Activated CD8-positive, alpha-beta T cell treated with anti-CD3 and anti-CD28 coated beads, Interleukin-2, amount 10 ng/mL, durations not matched to agents 7 days and 5 days (primary cell): ENCODE results near the gene HEXIM1. TPM values are rescaled to one million over a fixed set of nuclear protein-coding genes. Genes with fewer than 3 reads are reported as not detected.

ENCODE experiments used
- ATAC-seq: fragments of 150-1000 bp; cut with Tn5 transposase; one replicate; pipeline ENCODE4 v1.10.0; 2021; ENCODE audit warnings: moderate library complexity
- CTCF ChIA-PET: fragments of 350-600 bp; sonication (Branson Sonifier 250); formaldehyde crosslinking; loops from one replicate; lab custom pipeline; 2021; ENCODE audit warnings: antibody characterized with exemption; lab: Charles Lee
- POLR2A ChIA-PET: fragments of 350-600 bp; sonication (Branson Sonifier 250); formaldehyde crosslinking; loops from one replicate; lab custom pipeline; 2021; ENCODE audit warnings: antibody characterized with exemption; lab: Charles Lee
- DNase-seq: peaks from one replicate; pipeline ENCODE4 v3.0.0-alpha.2; 2020
- H3K27ac Mint-ChIP-seq: one replicate; pipeline ENCODE4 v1.8.0; 2021; ENCODE audit warnings: mild to moderate bottlenecking, mixed read lengths
- H3K27me3 Mint-ChIP-seq: one replicate; pipeline ENCODE4 v1.8.0; 2021; ENCODE audit warnings: low read depth, mixed read lengths
- H3K36me3 Mint-ChIP-seq: one replicate; pipeline ENCODE4 v1.8.0; 2021; ENCODE audit warnings: low read depth, mixed read lengths
- H3K4me1 Mint-ChIP-seq: one replicate; pipeline ENCODE4 v1.8.0; 2021; ENCODE audit warnings: low read depth, mixed read lengths
- H3K4me3 Mint-ChIP-seq: one replicate; pipeline ENCODE4 v1.8.0; 2021; ENCODE audit warnings: mild to moderate bottlenecking, mixed read lengths
- H3K9me3 Mint-ChIP-seq: one replicate; pipeline ENCODE4 v1.8.0; 2022; ENCODE audit warnings: mixed read lengths; ENCODE audit not compliant: insufficient read depth
- total RNA-seq, 2 experiments: library from RNA; stranded (reverse); gene quantifications; one replicate each; pipeline ENCODE4 v1.2.3, GENCODE V29; 2021

Gene HEXIM1
- total RNA-seq, 2 experiments from 2014 or later: 29.2 to 29.4 TPM

DNA sequence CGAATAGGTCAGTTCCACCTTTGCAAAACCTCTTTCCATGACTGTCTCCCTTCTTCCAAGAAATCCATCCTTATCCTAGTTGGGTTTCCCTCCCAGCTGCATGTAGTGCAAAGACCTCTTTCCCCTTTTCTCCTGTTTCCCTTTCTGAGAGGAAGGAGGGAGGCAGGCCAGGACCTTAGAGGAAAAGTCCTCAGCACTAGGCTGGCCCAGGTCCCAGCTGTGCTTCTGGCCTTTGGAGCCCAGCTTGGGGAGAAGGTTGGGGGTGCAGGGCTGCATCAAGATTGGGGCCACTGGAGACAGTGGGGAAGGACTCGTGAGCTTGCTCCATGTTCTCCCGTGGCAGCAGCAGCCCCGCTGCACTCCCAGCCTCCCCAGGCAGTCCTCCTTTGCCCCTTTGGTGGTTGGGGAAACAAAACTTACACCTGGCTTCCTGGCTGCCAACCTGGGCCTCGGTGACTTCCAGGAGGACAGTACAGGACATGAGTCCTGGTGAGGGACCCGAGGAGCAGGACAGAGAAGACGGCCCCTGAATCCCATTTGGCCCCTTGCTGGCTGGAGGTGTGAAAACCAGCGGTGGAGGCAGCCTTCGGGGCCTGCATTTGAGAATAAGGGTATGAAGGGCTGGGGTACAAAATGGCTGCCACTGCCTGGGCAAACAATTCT lies 13.9 kb downstream of the HEXIM1 start:
- Mint-ChIP-seq H3K4me3 (peak overlapping the region; percentile 99), H3K4me1 (peaks cover 42% of the 10 kb centered on the region), H3K36me3 (peaks cover 23% of the 10 kb centered on the region), H3K27me3 (no peaks in the 10 kb centered on the region), H3K9me3 (no peaks in the 10 kb centered on the region), H3K27ac (peak overlapping the region; percentile 98)
- ChIA-PET CTCF (interaction anchor here (1.2 to 8.8 kb wide), 7 partner anchors 11 to 112 kb away, joined by 3 to 225 read pairs (median 7); partner anchors contain the start of genes ACBD4, HEXIM1 and PLCD3), POLR2A (interaction anchor here (0.8 to 6.5 kb wide), 7 partner anchors 9 to 101 kb away, joined by 3 to 280 read pairs (median 5); partner anchors contain the start of genes ACBD4, FMNL1 and HEXIM1)
- no peak for DNase-seq
- peak; percentile 1 for ATAC-seq

DNA sequence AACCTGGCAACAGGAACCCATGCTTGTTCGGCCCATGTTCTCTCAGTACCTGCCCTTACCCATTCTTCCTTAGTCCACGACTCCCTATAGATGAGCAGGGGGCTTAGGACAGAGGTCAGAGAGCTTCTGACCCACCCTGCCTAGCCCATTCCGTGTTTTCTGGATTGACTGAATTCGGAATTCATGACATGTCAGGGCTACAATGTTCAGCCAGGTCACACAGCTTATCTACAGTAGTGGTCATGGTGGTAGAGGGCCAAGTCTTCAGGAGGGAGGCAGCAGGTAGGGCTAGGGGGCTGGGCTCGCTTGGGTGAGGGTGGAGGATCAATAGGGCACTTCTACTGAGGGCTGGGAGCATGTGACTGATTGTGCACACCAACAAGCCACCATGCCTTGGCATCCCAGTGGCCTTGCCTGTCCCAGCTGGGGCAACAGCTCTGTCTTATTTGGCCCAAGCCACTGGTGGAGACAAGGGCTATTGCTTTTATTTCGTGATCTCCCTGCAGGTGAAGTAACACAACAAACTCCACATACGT lies 16.5 kb downstream of the HEXIM1 start:
- DNase-seq (no peak), ATAC-seq (no peak)
- Mint-ChIP-seq H3K27ac (no peak overlapping the region), H3K27me3 (no peaks in the 10 kb centered on the region), H3K36me3 (peaks cover 9% of the 10 kb centered on the region), H3K4me1 (peaks cover 25% of the 10 kb centered on the region), H3K4me3 (no peak overlapping the region), H3K9me3 (no peaks in the 10 kb centered on the region)
- ChIA-PET POLR2A (interaction anchor here (0.7 to 1.8 kb wide), 2 partner anchors 8 to 17 kb away, joined by 5 to 8 read pairs; partner anchors contain the start of gene HEXIM1), CTCF (interaction anchor here (1.0 to 8.8 kb wide), 3 partner anchors 14 to 33 kb away, joined by 4 to 225 read pairs (median 122); partner anchors contain the start of genes ACBD4 and HEXIM1)

GRCh38 chr17:45168991-45169752 lies 20.9 kb downstream of the HEXIM1 start:
- Mint-ChIP-seq H3K27me3 (no peaks in the 10 kb centered on the region), H3K9me3 (no peaks in the 10 kb centered on the region), H3K4me3 (no peak overlapping the region), H3K4me1 (peaks cover 32% of the 10 kb centered on the region), H3K36me3 (no peaks in the 10 kb centered on the region), H3K27ac (no peak overlapping the region)
- DNase-seq (no peak), ATAC-seq (no peak)
- CTCF ChIA-PET: interaction anchor here (1.0 to 5.2 kb wide), 2 partner anchors 19 to 34 kb away, joined by 3 to 62 read pairs; partner anchors contain the start of genes ACBD4 and HEXIM1
- POLR2A ChIA-PET: interaction anchor here (2.7 to 4.0 kb wide), 2 partner anchors 8 to 20 kb away, joined by 15 to 36 read pairs; partner anchors contain the start of genes HEXIM1 and HEXIM2

GRCh38 chr17:45170280-45170930 lies 22.1 kb downstream of the HEXIM1 start:
- Mint-ChIP-seq H3K9me3 (no peaks in the 10 kb centered on the region), H3K36me3 (no peaks in the 10 kb centered on the region), H3K27ac (peak overlapping the region; percentile 81), H3K4me1 (peaks cover 24% of the 10 kb centered on the region), H3K4me3 (no peak overlapping the region), H3K27me3 (no peaks in the 10 kb centered on the region)
- no peak for DNase-seq
- CTCF ChIA-PET: interaction anchor here (1.0 to 5.2 kb wide), 5 partner anchors 15 to 259 kb away, joined by 3 to 62 read pairs (median 38); partner anchors contain the start of genes ACBD4 and HEXIM1
- POLR2A ChIA-PET: interaction anchor here (2.7 to 4.0 kb wide), 2 partner anchors 9 to 22 kb away, joined by 15 to 36 read pairs; partner anchors contain the start of genes HEXIM1 and HEXIM2
- ATAC-seq: no peak

GRCh38 chr17:45170931-45171337 lies 22.7 kb downstream of the HEXIM1 start:
- Mint-ChIP-seq H3K4me1 (peaks cover 23% of the 10 kb centered on the region), H3K36me3 (no peaks in the 10 kb centered on the region), H3K27ac (peak overlapping the region; percentile 81), H3K9me3 (no peaks in the 10 kb centered on the region), H3K27me3 (no peaks in the 10 kb centered on the region), H3K4me3 (no peak overlapping the region)
- ChIA-PET POLR2A (interaction anchor here (1.1 to 4.0 kb wide), 3 partner anchors 10 to 55 kb away, joined by 3 to 36 read pairs (median 15); partner anchors contain the start of genes HEXIM1 and HEXIM2), CTCF (interaction anchor here (1.0 to 5.2 kb wide), 5 partner anchors 15 to 258 kb away, joined by 3 to 62 read pairs (median 38); partner anchors contain the start of genes ACBD4 and HEXIM1)
- ATAC-seq: no peak
- no peak for DNase-seq

GRCh38 chr17:45171338-45172231 lies 23.3 kb downstream of the HEXIM1 start:
- Mint-ChIP-seq H3K27me3 (no peaks in the 10 kb centered on the region), H3K4me3 (no peak overlapping the region), H3K36me3 (no peaks in the 10 kb centered on the region), H3K4me1 (peaks cover 23% of the 10 kb centered on the region), H3K9me3 (no peaks in the 10 kb centered on the region), H3K27ac (peak overlapping the region; percentile 96)
- ChIA-PET CTCF (interaction anchor here (0.7 to 5.2 kb wide), 6 partner anchors 16 to 258 kb away, joined by 3 to 62 read pairs (median 20); partner anchors contain the start of genes ACBD4 and HEXIM1), POLR2A (interaction anchor here (1.1 to 4.0 kb wide), 6 partner anchors 7 to 54 kb away, joined by 3 to 44 read pairs (median 12); partner anchors contain the start of genes HEXIM1 and HEXIM2)
- ATAC-seq (no peak), DNase-seq (no peak)

- ATAC-seq (no peak), DNase-seq (no peak)
- Mint-ChIP-seq H3K36me3 (no peaks in the 10 kb centered on the region), H3K27ac (peak overlapping the region; percentile 96), H3K27me3 (no peaks in the 10 kb centered on the region), H3K4me1 (peaks cover 23% of the 10 kb centered on the region), H3K4me3 (no peak overlapping the region), H3K9me3 (no peaks in the 10 kb centered on the region)
- ChIA-PET POLR2A (interaction anchor here (1.0 to 4.0 kb wide), 8 partner anchors 8 to 145 kb away, joined by 3 to 44 read pairs (median 6); partner anchors contain the start of genes FMNL1, HEXIM1, HEXIM2 and MAP3K14), CTCF (interaction anchor here (0.7 to 5.2 kb wide), 5 partner anchors 22 to 105 kb away, joined by 3 to 62 read pairs (median 38); partner anchors contain the start of genes ACBD4 and HEXIM1)
These were observed 23.9 kb downstream of the HEXIM1 start for GRCh38 chr17:45172232-45172540.

DNA sequence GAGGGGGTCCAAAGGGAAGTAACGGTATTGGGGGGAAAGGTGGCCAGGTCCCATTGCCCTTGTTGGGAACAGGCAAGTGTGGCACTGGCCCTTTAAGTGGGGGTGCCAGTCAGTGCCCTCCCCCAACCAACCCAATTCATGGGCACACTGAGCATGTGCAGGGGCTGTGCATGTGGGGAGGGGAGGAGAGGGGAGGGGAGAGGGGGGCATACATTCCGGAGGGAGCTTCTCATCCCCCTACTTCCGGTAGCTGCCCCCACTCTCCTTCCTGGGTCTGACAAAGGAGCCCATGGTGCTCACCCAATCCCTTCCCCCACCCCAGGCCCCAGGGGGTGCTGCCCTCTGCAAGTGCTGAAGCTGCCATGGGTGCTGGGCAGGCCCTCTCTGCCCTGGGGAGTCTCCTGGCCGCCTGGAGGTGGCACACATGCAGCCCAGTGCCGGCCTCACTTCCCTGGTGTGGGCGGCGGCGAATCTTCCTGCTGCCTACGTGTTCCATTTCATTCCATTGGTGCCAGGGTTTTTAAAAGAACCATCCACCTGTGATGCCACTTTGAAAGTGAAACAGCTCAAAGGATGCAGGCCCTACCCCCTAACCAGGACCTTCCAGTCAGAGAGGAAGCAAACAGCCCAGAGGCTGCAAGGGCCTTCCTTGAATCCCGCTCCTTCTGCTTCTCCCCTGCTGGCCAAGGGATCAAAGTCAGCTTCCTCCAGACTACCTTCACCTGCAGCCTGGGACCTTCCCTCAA lies 24.4 kb downstream of the HEXIM1 start:
- H3K4me1 Mint-ChIP-seq: peaks cover 23% of the 10 kb centered on the region
- peak overlapping the region; percentile 96 for H3K27ac Mint-ChIP-seq
- ChIA-PET POLR2A (interaction anchor here (0.9 to 4.0 kb wide), 11 partner anchors 9 to 144 kb away, joined by 3 to 44 read pairs (median 4); partner anchors contain the start of genes FMNL1, HEXIM1, HEXIM2 and MAP3K14), CTCF (interaction anchor here (0.7 to 5.2 kb wide), 11 partner anchors 11 to 105 kb away, joined by 3 to 62 read pairs (median 7); partner anchors contain the start of genes ACBD4, HEXIM1 and HEXIM2)
- ATAC-seq (peak; percentile 79), DNase-seq (peak; percentile 68)
- H3K36me3 Mint-ChIP-seq: no peaks in the 10 kb centered on the region
- H3K4me3 Mint-ChIP-seq: peak overlapping the region; percentile 65
- H3K27me3 Mint-ChIP-seq: no peaks in the 10 kb centered on the region
- no peaks in the 10 kb centered on the region for H3K9me3 Mint-ChIP-seq

DNA sequence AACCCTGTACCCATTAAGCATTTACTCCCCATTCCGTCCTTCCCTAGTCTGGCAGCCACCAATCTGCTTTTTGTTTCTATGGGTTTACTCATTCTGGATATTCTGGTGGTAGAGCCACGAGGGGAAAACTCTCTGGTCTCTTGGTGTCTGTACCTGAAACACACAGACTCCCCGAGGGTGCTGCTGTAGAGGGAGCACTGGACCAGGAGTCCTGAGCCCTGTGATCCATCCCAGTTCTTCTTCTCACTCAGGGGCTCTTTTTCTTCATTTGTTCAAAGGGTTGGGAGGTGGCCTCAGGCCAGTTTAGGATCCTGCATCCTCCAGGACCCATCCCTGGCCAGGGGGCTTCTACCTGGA lies 27.5 kb downstream of the HEXIM1 start:
- H3K27me3 Mint-ChIP-seq: no peaks in the 10 kb centered on the region
- no peak overlapping the region for H3K4me3 Mint-ChIP-seq
- ChIA-PET POLR2A (interaction anchor here (1.2 kb wide), 1 partner anchor 19 kb away, joined by 3 read pairs; no protein-coding TSS in a partner anchor), CTCF (interaction anchor here (1.1 to 1.6 kb wide), 3 partner anchors 23 to 40 kb away, joined by 3 to 12 read pairs (median 7); partner anchors contain the start of gene ACBD4)
- no peaks in the 10 kb centered on the region for H3K9me3 Mint-ChIP-seq
- H3K27ac Mint-ChIP-seq: no peak overlapping the region
- DNase-seq: no peak
- ATAC-seq: no peak
- H3K36me3 Mint-ChIP-seq: no peaks in the 10 kb centered on the region
- H3K4me1 Mint-ChIP-seq: peaks cover 23% of the 10 kb centered on the region
